Brain microvascular endothelial cell (primary cell): ENCODE results near the gene GBGT1.

ENCODE experiments used
- DNase-seq: peaks from one replicate; pipeline ENCODE4 v3.0.0-alpha.2; 2020
- H3K27ac ChIP-seq: fragments of 250-450 bp; sonication (Bioruptor Pico); 2 replicates; pipeline ENCODE4 v1.5.1; 2020; ENCODE audit warnings: mild to moderate bottlenecking, moderate library complexity
- H3K27me3 ChIP-seq: fragments of 250-450 bp; sonication (Bioruptor Pico); replicated peaks from 2 replicates; pipeline ENCODE4 v1.5.1; 2020; ENCODE audit warnings: mild to moderate bottlenecking
- H3K36me3 ChIP-seq: fragments of 250-450 bp; sonication (Bioruptor Pico); replicated peaks from 2 replicates; pipeline ENCODE4 v1.5.1; 2020; ENCODE audit warnings: mild to moderate bottlenecking
- H3K4me3 ChIP-seq: 2 replicates; pipeline ENCODE4 v1.5.1; 2011; ENCODE audit warnings: low read depth, mild to moderate bottlenecking, control low read depth, low read length, moderate library complexity
- in situ Hi-C: cut with HindIII; loops from 2 replicates; pipeline ENCODE4 v1.10.0; 2017; ENCODE audit warnings: low sequenced_read_pairs, low pct_ligation_motif_present
- TF ChIP-seq, protein P1 (sequence below): IDR thresholded peaks from 2 replicates; pipeline ENCODE4 v1.5.1; 2011; ENCODE audit warnings: low read depth, mild to moderate bottlenecking, moderate library complexity, low read length, control low read depth, inconsistent platforms; ENCODE audit errors: missing control alignments

The GBGT1 gene

DNA sequence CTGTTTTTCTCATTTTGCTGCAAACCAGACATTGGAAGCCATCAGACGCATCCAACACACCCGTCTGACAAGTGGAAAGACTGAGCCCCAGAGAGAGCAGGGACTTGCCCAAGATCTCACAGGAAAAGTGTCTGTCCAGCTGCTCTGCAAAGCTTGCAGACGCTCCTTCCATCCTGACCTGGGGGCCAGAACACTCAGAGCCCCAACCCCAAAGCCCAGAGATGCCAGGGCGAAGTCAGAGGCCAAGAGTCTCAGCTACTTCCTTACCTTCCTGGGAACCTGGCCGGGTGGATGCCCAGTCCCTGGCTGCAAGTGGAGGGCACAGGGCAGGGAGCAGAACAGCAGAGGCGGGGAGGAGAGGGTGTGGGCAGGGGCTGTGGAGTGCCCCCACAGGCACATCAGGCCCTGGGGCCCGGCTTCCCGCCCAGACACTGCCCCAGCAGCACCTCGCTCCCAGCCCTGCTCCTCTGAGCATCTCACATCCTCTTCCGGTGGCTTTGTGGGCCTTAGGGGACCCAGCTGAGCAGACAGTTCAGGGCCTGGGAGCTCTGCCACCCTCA lies 32.9 kb downstream of the GBGT1 start:
- Histone ChIP-seq H3K27me3 (no peaks in the 10 kb centered on the region), H3K36me3 (no peaks in the 10 kb centered on the region), H3K27ac (no peak overlapping the region), H3K4me3 (no peak overlapping the region)
- TF ChIP-seq, protein P1, sequence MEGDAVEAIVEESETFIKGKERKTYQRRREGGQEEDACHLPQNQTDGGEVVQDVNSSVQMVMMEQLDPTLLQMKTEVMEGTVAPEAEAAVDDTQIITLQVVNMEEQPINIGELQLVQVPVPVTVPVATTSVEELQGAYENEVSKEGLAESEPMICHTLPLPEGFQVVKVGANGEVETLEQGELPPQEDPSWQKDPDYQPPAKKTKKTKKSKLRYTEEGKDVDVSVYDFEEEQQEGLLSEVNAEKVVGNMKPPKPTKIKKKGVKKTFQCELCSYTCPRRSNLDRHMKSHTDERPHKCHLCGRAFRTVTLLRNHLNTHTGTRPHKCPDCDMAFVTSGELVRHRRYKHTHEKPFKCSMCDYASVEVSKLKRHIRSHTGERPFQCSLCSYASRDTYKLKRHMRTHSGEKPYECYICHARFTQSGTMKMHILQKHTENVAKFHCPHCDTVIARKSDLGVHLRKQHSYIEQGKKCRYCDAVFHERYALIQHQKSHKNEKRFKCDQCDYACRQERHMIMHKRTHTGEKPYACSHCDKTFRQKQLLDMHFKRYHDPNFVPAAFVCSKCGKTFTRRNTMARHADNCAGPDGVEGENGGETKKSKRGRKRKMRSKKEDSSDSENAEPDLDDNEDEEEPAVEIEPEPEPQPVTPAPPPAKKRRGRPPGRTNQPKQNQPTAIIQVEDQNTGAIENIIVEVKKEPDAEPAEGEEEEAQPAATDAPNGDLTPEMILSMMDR = no peak
- in situ Hi-C loops = loop anchor here (25.0 kb wide), 1 partner anchor 93 kb away; the partner anchor contains the start of gene GTF3C5
- no peak for DNase-seq

DNA sequence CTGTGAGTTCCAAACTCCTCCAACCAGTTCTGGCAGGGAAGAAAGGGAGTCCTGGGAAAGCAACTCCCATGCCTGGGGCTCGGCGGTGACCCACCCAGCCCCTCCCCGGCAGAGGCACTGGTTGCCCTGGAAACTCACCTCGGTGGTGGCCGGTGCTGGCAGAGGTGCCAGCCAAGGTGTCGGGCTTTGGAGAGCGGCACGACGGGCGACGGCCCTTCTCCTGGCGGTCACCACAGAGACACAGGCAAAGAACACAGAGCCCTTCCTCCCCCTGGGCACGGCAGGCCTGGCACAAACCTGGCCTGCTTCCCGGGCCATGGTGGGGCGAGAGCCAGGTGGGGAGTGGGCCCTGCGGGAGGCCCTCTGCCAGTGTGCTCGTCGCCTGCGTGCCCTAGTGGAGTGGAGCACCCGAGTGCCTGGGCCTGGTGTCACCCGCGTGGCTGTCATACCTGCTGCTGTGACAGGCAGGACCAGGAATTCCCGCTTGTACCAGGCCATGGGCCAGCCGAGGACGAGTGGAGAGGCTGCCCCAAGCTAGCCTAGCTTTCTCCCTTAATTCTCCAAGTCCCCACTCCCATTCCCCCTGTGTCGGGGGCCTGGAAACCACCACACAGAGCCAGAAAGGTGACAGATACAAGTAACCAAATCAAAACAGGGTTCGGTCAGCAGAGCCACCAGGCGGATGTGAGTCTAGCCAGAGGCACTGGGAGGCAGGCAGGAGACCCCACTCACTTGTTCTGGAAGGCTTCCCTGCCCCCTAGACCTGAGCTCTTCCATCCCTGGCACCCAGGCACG lies 34.5 kb downstream of the GBGT1 start:
- H3K27me3 ChIP-seq = no peaks in the 10 kb centered on the region
- no peaks in the 10 kb centered on the region for H3K36me3 ChIP-seq
- no peak overlapping the region for H3K27ac ChIP-seq
- no peak overlapping the region for H3K4me3 ChIP-seq
- TF ChIP-seq, protein P1 = no peak
- DNase-seq = no peak
- in situ Hi-C loops = loop anchor here (25.0 kb wide), 1 partner anchor 92 kb away; the partner anchor contains the start of gene GTF3C5

DNA sequence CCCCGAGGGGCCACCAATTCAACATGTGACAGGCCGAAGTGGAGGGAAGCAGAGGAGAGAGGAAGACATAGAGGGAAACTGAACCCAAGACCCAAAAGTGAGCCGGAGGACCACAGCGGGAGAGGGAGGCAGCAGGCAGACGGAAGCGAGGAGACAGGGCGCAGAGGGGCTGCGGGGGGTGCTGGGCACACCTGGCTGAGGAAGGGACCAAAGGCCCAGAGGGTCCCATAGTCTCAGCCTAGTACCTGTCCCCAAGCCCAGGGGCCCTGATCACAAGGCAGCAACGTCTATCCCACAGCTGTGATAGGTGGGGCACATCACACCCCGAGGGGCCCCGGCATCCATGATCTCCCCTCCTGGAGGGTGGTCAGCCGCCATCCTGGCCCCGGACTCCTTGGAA lies 35.6 kb downstream of the GBGT1 start:
- H3K27ac ChIP-seq = no peak overlapping the region
- H3K4me3 ChIP-seq = no peak overlapping the region
- TF ChIP-seq, protein P1 = no peak
- H3K36me3 ChIP-seq = no peaks in the 10 kb centered on the region
- no peaks in the 10 kb centered on the region for H3K27me3 ChIP-seq
- DNase-seq = no peak
- in situ Hi-C loops = loop anchor here (25.0 kb wide), 1 partner anchor 91 kb away; the partner anchor contains the start of gene GTF3C5

DNA sequence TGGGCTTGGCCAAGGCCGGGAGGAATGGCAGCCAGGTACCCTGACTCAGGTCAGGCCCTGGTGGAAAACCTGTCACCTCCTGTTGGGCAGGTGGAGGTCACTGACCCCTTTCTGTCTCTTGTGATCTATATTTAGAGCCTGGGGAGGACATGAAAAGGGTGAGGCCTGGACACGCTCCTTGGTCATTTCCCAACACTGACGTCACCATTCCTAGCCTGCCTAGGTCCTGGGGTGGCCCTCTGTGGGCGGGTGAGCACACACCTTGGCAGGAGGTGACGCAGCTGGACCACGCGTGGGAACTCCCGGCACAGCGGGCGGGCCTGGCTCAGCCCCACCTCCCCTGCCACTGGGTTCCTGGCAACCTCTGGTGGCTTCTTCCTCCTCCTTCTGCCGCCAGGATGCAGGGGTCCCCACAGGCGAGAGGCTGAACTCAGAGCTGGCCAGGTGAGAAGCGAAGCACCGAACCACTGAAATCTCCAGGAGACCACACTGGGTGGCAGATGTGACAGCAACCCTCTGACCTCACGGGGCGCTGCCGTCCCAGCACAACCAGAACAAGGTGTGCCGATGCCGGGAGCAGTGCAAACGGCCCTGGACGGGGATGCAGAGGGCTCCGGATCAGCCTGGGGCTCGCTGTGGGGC lies 36.3 kb downstream of the GBGT1 start:
- TF ChIP-seq, protein P1 = no peak
- no peaks in the 10 kb centered on the region for H3K36me3 ChIP-seq
- DNase-seq = no peak
- H3K27me3 ChIP-seq = no peaks in the 10 kb centered on the region
- H3K27ac ChIP-seq = no peak overlapping the region
- in situ Hi-C loops = loop anchor here (25.0 kb wide), 1 partner anchor 90 kb away; the partner anchor contains the start of gene GTF3C5
- H3K4me3 ChIP-seq = no peak overlapping the region

DNA sequence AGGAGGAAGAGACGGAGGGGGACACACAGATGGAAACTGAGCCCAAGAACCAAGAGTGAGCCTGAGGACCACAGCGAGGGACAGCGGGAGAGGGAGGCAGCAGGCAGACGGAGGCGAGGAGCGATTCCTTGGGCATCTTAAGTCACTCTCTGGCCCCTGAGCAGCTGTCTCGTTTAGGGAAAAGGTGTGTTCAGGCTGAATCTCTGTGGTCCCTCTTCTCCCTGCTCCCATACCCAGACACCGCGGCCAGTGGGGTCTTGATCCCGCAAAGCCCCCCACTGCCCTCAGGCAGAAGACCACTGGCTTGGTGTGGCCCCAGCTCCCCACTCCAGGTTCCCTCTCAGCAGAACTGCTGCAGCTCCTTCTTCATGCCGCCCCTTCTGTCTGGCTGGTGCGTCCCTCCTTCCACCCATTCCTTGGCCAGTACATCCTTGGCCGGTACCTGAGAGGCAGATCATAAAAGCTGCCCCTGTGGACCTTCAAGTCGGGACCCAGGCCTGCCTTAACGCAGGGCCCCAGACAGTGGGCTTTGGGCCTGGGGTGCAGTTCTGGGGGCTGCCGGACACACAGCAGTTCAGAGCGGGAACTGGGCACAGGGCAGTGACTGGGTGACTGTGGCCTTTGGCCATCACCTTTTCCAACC lies 36.9 kb downstream of the GBGT1 start:
- in situ Hi-C loops = loop anchor here (25.0 kb wide), 1 partner anchor 90 kb away; the partner anchor contains the start of gene GTF3C5
- TF ChIP-seq, protein P1 = no peak
- DNase-seq = no peak
- Histone ChIP-seq H3K36me3 (no peaks in the 10 kb centered on the region), H3K27ac (no peak overlapping the region), H3K4me3 (no peak overlapping the region), H3K27me3 (no peaks in the 10 kb centered on the region)
